GM12878 (cell line): ENCODE data around the gene GALNT17. TPM values are rescaled to one million over a fixed set of nuclear protein-coding genes. Genes with fewer than 3 reads are reported as not detected.

Source experiments
- ATAC-seq: fragments of 200-7000 bp; cut with Tn5 transposase; 3 replicates; pipeline ENCODE4 v1.9.1; 2020; ENCODE audit warnings: mild to moderate bottlenecking, moderate library complexity
- BruUV-seq: library from RNA; stranded (reverse); fragments of 400-500 nt; replicated peaks from 2 replicates; lab custom pipeline; 2021; lab: Mats Ljungman, UMichigan
- CTCF ChIA-PET: fragments of 300-600 bp; sonication (Branson Sonifier 250); formaldehyde crosslinking; extraction: SDS; loops from one replicate; lab custom pipeline; 2021; ENCODE audit warnings: inconsistent platforms; lab: Yijun Ruan, JAX
- POLR2A ChIA-PET: fragments of 350-600 bp; formaldehyde crosslinking; extraction: SDS; loops from one replicate; lab custom pipeline; 2021; ENCODE audit warnings: inconsistent platforms; lab: Charles Lee
- RAD21 ChIA-PET: fragments of 300-600 bp; sonication (Branson Sonifier 250); formaldehyde crosslinking; loops from one replicate; lab custom pipeline; 2023; ENCODE audit warnings: antibody characterized with exemption; ENCODE audit not compliant: unreplicated experiment; lab: Charles Lee
- SMC1A ChIA-PET: fragments of 300-600 bp; sonication (Branson Sonifier 250); formaldehyde crosslinking; loops from one replicate; lab custom pipeline; 2023; ENCODE audit not compliant: unreplicated experiment, uncharacterized antibody; lab: Charles Lee
- DNase-seq: peaks from one replicate; pipeline ENCODE4 v3.0.0-alpha.2; 2011; ENCODE audit warnings: low read depth, low spot score
- FAIRE-seq: peaks from 3 replicates; lab custom pipeline; 2011; peaks lifted over from hg19 to GRCh38; lab: Jason Lieb, UNC
- H2AFZ ChIP-seq: 2 replicates; pipeline ENCODE4 v1.6.0; 2011; ENCODE audit warnings: low read depth, low read length, control low read depth; ENCODE audit not compliant: control insufficient read depth
- H3K27ac ChIP-seq: 2 replicates; pipeline ENCODE4 v1.5.1; 2011; ENCODE audit warnings: control low read depth; ENCODE audit not compliant: control insufficient read depth, insufficient read depth
- H3K27me3 ChIP-seq, 2 experiments: replicated peaks in 1 of 2; 2 replicates each; pipeline versions ENCODE4 v1.6.0 to v1.6.1; 2011; ENCODE audit warnings: low read length in 1 of 2; ENCODE audit not compliant: control insufficient read depth in 2 of 2, insufficient read depth in 2 of 2
- H3K36me3 ChIP-seq, 2 experiments: 2 replicates each; pipeline ENCODE4 v1.5.1; 2011; ENCODE audit warnings: low read length in 1 of 2; ENCODE audit not compliant: control insufficient read depth in 2 of 2, insufficient read depth in 2 of 2
- H3K4me1 ChIP-seq: 2 replicates; pipeline ENCODE4 v1.6.1; 2011; ENCODE audit warnings: mild to moderate bottlenecking, low read length, moderate library complexity, mixed read lengths; ENCODE audit not compliant: control insufficient read depth, insufficient read depth
- H3K4me2 ChIP-seq: 2 replicates; pipeline ENCODE4 v1.6.0; 2011; ENCODE audit warnings: control low read depth; ENCODE audit not compliant: control insufficient read depth, insufficient read depth
- H3K4me3 ChIP-seq: fragments of 200-600 bp; sonication (generic); 2 replicates; pipeline ENCODE4 v1.5.1; 2016
- H3K79me2 ChIP-seq: 2 replicates; pipeline ENCODE4 v1.6.0; 2011; ENCODE audit warnings: low read length; ENCODE audit not compliant: control insufficient read depth, insufficient read depth
- H3K9ac ChIP-seq: 2 replicates; pipeline ENCODE4 v1.8.0; 2011; ENCODE audit warnings: low read length, control low read depth, mixed read lengths; ENCODE audit not compliant: control insufficient read depth, insufficient read depth
- H3K9me3 ChIP-seq: replicated peaks from 3 replicates; pipeline ENCODE4 v1.5.1; 2011; ENCODE audit warnings: mild to moderate bottlenecking, low read length; ENCODE audit not compliant: control insufficient read depth, insufficient read depth
- H4K20me1 ChIP-seq: 2 replicates; pipeline ENCODE4 v1.6.0; 2011; ENCODE audit not compliant: control insufficient read depth, insufficient read depth
- ASH2L ChIP-seq: fragments of 300-600, 200-600 bp; sonication (generic); IDR thresholded peaks from 2 replicates; pipeline ENCODE4 v1.6.1; 2017; ENCODE audit warnings: low read depth, mild to moderate bottlenecking, borderline replicate concordance
- BHLHE40 ChIP-seq, 2 experiments: fragments of 450-650 bp in 1 of 2; IDR thresholded peaks; 2 replicates each; pipeline ENCODE4 v1.6.1; 2011 to 2017; ENCODE audit warnings: low read depth in 2 of 2, borderline replicate concordance in 1 of 2, improper control_type of control experiment in 1 of 2, low read length in 1 of 2, mild to moderate bottlenecking in 1 of 2
- CBX3 ChIP-seq: fragments of 200-600 bp; sonication (generic); IDR thresholded peaks from 2 replicates; pipeline ENCODE4 v1.6.1; 2016; ENCODE audit warnings: low read depth, borderline replicate concordance
- CREB1 ChIP-seq: IDR thresholded peaks from 2 replicates; pipeline ENCODE4 v1.6.1; 2012; ENCODE audit warnings: low read depth, mild to moderate bottlenecking, inconsistent platforms
- GATAD2B ChIP-seq: fragments of 450-650 bp; conservative IDR thresholded peaks from 2 replicates; pipeline ENCODE4 v1.6.1; 2017; ENCODE audit warnings: low read depth, mild to moderate bottlenecking, moderate library complexity
- HDAC6 ChIP-seq: fragments of 200-600 bp; sonication (generic); IDR thresholded peaks from one replicate; pipeline ENCODE4 v1.8.0; 2017; ENCODE audit warnings: antibody characterized with exemption; ENCODE audit not compliant: unreplicated experiment
- IKZF1 ChIP-seq: fragments of 450-650 bp; conservative IDR thresholded peaks from 2 replicates; pipeline ENCODE4 v1.6.1; 2017; ENCODE audit warnings: antibody characterized with exemption, mild to moderate bottlenecking
- IKZF2 ChIP-seq, 2 experiments: fragments of 450-650 bp; IDR thresholded peaks; 2 replicates each; pipeline ENCODE4 v1.6.1; 2017; ENCODE audit warnings: mild to moderate bottlenecking in 2 of 2, moderate library complexity in 2 of 2
- KLF5 ChIP-seq: fragments of 450-650 bp; IDR thresholded peaks from 2 replicates; pipeline ENCODE4 v1.6.1; 2014; ENCODE audit warnings: mild to moderate bottlenecking; ENCODE audit not compliant: partially characterized antibody
- MAX ChIP-seq: IDR thresholded peaks from 2 replicates; pipeline ENCODE4 v1.6.1; 2012; ENCODE audit warnings: low read depth, low read length, improper control_type of control experiment
- MEF2B ChIP-seq: fragments of 450-650 bp; IDR thresholded peaks from 2 replicates; pipeline ENCODE4 v1.6.1; 2018; ENCODE audit warnings: mild to moderate bottlenecking, moderate library complexity; ENCODE audit not compliant: partially characterized antibody, poor library complexity, severe bottlenecking
- MTA3 ChIP-seq: IDR thresholded peaks from 2 replicates; pipeline ENCODE4 v1.6.1; 2012; ENCODE audit warnings: low read length, inconsistent platforms, borderline replicate concordance
- PAX8 ChIP-seq: fragments of 450-650 bp; IDR thresholded peaks from 2 replicates; pipeline ENCODE4 v1.6.1; 2017; ENCODE audit warnings: mild to moderate bottlenecking, moderate library complexity
- POLR2A ChIP-seq: IDR thresholded peaks from 2 replicates; pipeline ENCODE4 v1.6.1; 2011; ENCODE audit warnings: low read depth, mild to moderate bottlenecking, low read length
- POLR2AphosphoS2 ChIP-seq: IDR thresholded peaks from 2 replicates; pipeline ENCODE4 v1.6.1; 2011; ENCODE audit warnings: low read depth, mild to moderate bottlenecking, low read length, improper control_type of control experiment, moderate library complexity
- STAT3 ChIP-seq: IDR thresholded peaks from 2 replicates; pipeline ENCODE4 v1.6.1; 2011; ENCODE audit warnings: low read depth, low read length, improper control_type of control experiment
- ZNF622 ChIP-seq: fragments of 450-650 bp; IDR thresholded peaks from 2 replicates; pipeline ENCODE4 v1.6.1; 2017; ENCODE audit warnings: mild to moderate bottlenecking, inconsistent platforms
- ZSCAN29 ChIP-seq: fragments of 450-650 bp; IDR thresholded peaks from 2 replicates; pipeline ENCODE4 v1.6.1; 2017; ENCODE audit warnings: mild to moderate bottlenecking, moderate library complexity
- WGBS: methylation state at CpG from one replicate; pipeline ENCODE4 v1.1.6; 2016; ENCODE audit warnings: low lambda C conversion rate; ENCODE audit not compliant: insufficient replicate concordance, insufficient coverage; ENCODE audit errors: missing lambda C conversion rate; 5-methylcytosine and 5-hydroxymethylcytosine counted together
- in situ Hi-C: fragments of 300-500 bp; cut with MboI; formaldehyde crosslinking; loops from 9 replicates; pipeline ENCODE4 v1.14.3; 2018; ENCODE audit warnings: mixed read lengths
- intact Hi-C: fragments of 100-400 bp; cut with micrococcal nuclease; formaldehyde crosslinking; loops from one replicate; pipeline ENCODE4 v1.14.2; 2022; ENCODE audit not compliant: unreplicated experiment
- polyA plus RNA-seq, 11 experiments: library from polyadenylated mRNA; depleted of rRNA in 4 of 11; unstranded in 6 of 11; stranded (reverse) in 5 of 11; fragments of >200 nt; fragmentation: Nextera tagmentation in 4 of 11; fragmentation: Illumina TruSeq in 1 of 11; extraction: Ambion mirVana in 4 of 11; extraction: Trizol in 1 of 11; gene quantifications; 1 replicate in 1 of 11; 2 replicates in 10 of 11; pipeline versions ENCODE4 v1.2.1 to v1.2.3, GENCODE V29; 2011 to 2016; ENCODE audit warnings: inconsistent platforms in 2 of 11, missing spikeins in 2 of 11, low read depth in 1 of 11
- total RNA-seq, 4 experiments: library from RNA; depleted of rRNA in 3 of 4; stranded (reverse); fragments of >200 nt in 3 of 4; fragmentation: Illumina TruSeq in 1 of 4; extraction: Trizol in 1 of 4; gene quantifications; 2 replicates each; pipeline versions ENCODE4 v1.2.1 to v1.2.3, GENCODE V29; 2013 to 2021

Gene GALNT17
- total and polyA plus RNA-seq, 10 of the 15 experiments (the other 5 are each of a cell fraction or from before 2014, with no cell fraction given): 0.12 to 0.15 TPM; not detected in 8

- no peak overlapping the region for H3K4me2 ChIP-seq
- H3K27me3 ChIP-seq: no peaks in the 10 kb centered on the region
- RAD21 ChIA-PET: no interaction called here
- DNase-seq: no peak
- TF ChIP-seq ZSCAN29: no peak
- TF ChIP-seq ASH2L: no peak
- no peak for TF ChIP-seq POLR2A
- TF ChIP-seq PAX8: no peak
- no peak for TF ChIP-seq CREB1
- TF ChIP-seq POLR2AphosphoS2: no peak
- no peak for TF ChIP-seq CBX3
- no peak for TF ChIP-seq ZNF622
- TF ChIP-seq IKZF2 (IDR thresholded peaks at IDR 0.05): no peak
- no peak for TF ChIP-seq IKZF1
- TF ChIP-seq MEF2B: no peak
- TF ChIP-seq BHLHE40 (IDR thresholded peaks at IDR 0.05; ENCODE audit: borderline replicate concordance in 1 of 2, low read depth in 2 of 2, low read length in 1 of 2): no peak
- no peak for TF ChIP-seq MAX
- no peak for TF ChIP-seq MTA3
- no peak for TF ChIP-seq HDAC6
- TF ChIP-seq GATAD2B: no peak
- TF ChIP-seq KLF5: no peak
- TF ChIP-seq STAT3: no peak
- H3K79me2 ChIP-seq: no peaks in the 10 kb centered on the region
- CTCF ChIA-PET: no interaction called here
- H3K4me3 ChIP-seq: no peak overlapping the region
- no peak overlapping the region for H3K27ac ChIP-seq
- POLR2A ChIA-PET: interaction anchor here (0.5 kb wide), 1 partner anchor 72 kb away, joined by 3 read pairs; no protein-coding TSS in a partner anchor
- in situ Hi-C loops: no loop called here
- no peaks in the 10 kb centered on the region for H3K36me3 ChIP-seq
- no peak overlapping the region for H2AFZ ChIP-seq
- H3K9ac ChIP-seq: no peak overlapping the region
- no peak for ATAC-seq
- no peaks in the 10 kb centered on the region for H4K20me1 ChIP-seq
- BruUV-seq: no TSS peak
- no peaks in the 10 kb centered on the region; the same call in 2 of the 3 replicates for H3K9me3 ChIP-seq
- SMC1A ChIA-PET: no interaction called here
- 19% methylated on average over 7 of the region's 7 CpGs for WGBS
- no peaks in the 10 kb centered on the region for H3K4me1 ChIP-seq
- intact Hi-C loops: no loop called here
- no peak for FAIRE-seq
These were observed 591.9 kb downstream of the GALNT17 start for GRCh38 chr7:71723859-71724258.
